ENCODE results near the gene BTBD9. TPM values are rescaled to one million over a fixed set of nuclear protein-coding genes. Genes with fewer than 3 reads are reported as not detected.

BTBD9 gene
- total RNA-seq, 1 donor from 2014 or later = 10.3 TPM

DNA sequence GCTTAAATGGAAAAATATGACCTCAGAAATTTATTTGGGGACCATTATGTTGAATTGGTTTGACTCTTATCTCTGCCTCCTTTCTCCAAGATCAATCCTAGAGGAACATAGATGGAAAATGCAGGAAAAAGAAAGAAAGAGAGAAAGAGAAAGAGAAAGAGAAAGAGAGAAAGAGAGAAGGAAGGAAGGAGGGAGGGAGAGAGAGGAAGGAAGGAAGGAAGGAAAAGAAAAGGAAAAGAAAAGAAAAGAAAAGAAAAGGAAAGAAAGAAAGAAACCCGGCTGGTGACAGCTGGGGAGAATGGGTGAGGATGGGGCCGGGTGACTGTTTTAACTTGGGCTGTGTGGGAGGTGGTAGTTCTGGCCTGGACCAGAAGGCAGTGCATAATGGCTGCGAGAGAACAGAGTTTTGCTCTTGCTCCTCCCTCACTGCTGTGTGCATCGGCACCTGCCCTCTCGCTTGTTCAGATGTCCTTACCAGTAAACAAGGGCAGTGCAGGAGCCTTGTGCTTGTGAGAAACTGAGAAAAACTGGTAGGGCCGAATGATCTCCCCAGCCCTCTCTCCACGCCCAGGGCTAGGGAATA lies 38.5 kb upstream of the BTBD9 start:
- no peak for DNase-seq (ENCODE audit: low spot score)
- Mint-ChIP-seq H3K27me3 (ENCODE audit: unreplicated experiment) (peaks cover 3% of the 10 kb centered on the region), H3K36me3 (ENCODE audit: low read depth, unreplicated experiment) (peaks cover 46% of the 10 kb centered on the region), H3K4me1 (ENCODE audit: unreplicated experiment) (peaks cover 13% of the 10 kb centered on the region), H3K27ac (ENCODE audit: unreplicated experiment) (no peak overlapping the region), H3K9me3 (ENCODE audit: unreplicated experiment) (no peaks in the 10 kb centered on the region), H3K4me3 (ENCODE audit: unreplicated experiment) (no peak overlapping the region)
- TF ChIP-seq, protein P1, sequence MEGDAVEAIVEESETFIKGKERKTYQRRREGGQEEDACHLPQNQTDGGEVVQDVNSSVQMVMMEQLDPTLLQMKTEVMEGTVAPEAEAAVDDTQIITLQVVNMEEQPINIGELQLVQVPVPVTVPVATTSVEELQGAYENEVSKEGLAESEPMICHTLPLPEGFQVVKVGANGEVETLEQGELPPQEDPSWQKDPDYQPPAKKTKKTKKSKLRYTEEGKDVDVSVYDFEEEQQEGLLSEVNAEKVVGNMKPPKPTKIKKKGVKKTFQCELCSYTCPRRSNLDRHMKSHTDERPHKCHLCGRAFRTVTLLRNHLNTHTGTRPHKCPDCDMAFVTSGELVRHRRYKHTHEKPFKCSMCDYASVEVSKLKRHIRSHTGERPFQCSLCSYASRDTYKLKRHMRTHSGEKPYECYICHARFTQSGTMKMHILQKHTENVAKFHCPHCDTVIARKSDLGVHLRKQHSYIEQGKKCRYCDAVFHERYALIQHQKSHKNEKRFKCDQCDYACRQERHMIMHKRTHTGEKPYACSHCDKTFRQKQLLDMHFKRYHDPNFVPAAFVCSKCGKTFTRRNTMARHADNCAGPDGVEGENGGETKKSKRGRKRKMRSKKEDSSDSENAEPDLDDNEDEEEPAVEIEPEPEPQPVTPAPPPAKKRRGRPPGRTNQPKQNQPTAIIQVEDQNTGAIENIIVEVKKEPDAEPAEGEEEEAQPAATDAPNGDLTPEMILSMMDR (IDR thresholded peaks at IDR 0.05; ENCODE audit: unreplicated experiment) = no peak

- no peak overlapping the region for H3K4me3 Mint-ChIP-seq (ENCODE audit: unreplicated experiment)
- no peaks in the 10 kb centered on the region for H3K9me3 Mint-ChIP-seq (ENCODE audit: unreplicated experiment)
- peaks cover 16% of the 10 kb centered on the region for H3K4me1 Mint-ChIP-seq (ENCODE audit: unreplicated experiment)
- DNase-seq (ENCODE audit: low spot score) = no peak
- peaks cover 40% of the 10 kb centered on the region for H3K36me3 Mint-ChIP-seq (ENCODE audit: low read depth, unreplicated experiment)
- TF ChIP-seq, protein P1 (IDR thresholded peaks at IDR 0.05; ENCODE audit: unreplicated experiment) = no peak
- H3K27me3 Mint-ChIP-seq (ENCODE audit: unreplicated experiment) = peaks cover 3% of the 10 kb centered on the region
- H3K27ac Mint-ChIP-seq (ENCODE audit: unreplicated experiment) = no peak overlapping the region
These were observed 37.3 kb upstream of the BTBD9 start for GRCh38 chr6:38676974-38677544.

DNA sequence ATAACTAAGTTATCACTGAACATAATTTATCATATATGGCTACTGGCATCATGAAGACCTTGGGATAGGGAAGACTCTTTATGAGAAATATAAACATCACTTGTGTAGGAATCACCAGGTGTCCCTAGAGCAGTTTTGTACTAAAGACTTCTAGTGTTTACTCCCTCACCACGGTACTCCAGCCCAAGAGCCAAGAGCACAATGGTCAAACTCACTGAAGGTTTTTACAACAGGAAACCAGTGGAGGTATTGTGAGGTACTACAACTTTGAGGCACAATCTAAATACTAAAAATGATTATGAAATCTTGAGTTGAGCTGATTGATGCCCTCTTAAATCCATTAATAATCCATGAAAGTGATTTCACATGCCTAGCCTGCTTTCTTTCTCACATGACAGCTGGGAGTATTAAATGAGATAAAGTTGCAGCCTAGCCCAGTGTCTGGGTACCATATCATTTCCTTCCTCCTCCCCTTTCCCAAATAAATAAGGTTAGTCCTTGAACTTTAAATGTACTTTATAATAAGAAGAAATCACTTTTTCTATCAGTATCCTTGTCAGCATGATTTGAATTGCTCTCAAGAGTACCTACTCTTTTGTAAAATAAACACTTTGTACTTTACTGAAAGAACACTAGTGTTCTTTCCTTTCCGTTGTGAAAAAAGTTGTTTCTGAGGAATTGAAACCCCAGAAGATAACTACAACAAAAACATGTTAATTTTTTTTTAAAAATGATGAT lies 36.7 kb upstream of the BTBD9 start:
- no peak for DNase-seq (ENCODE audit: low spot score)
- Mint-ChIP-seq H3K27ac (ENCODE audit: unreplicated experiment) (no peak overlapping the region), H3K4me3 (ENCODE audit: unreplicated experiment) (no peak overlapping the region), H3K4me1 (ENCODE audit: unreplicated experiment) (peaks cover 16% of the 10 kb centered on the region), H3K27me3 (ENCODE audit: unreplicated experiment) (peaks cover 3% of the 10 kb centered on the region), H3K9me3 (ENCODE audit: unreplicated experiment) (no peaks in the 10 kb centered on the region), H3K36me3 (ENCODE audit: low read depth, unreplicated experiment) (peaks cover 40% of the 10 kb centered on the region)
- TF ChIP-seq, protein P1 (IDR thresholded peaks at IDR 0.05; ENCODE audit: unreplicated experiment) = no peak

- DNase-seq (ENCODE audit: low spot score) = no peak
- no peak overlapping the region for H3K4me3 Mint-ChIP-seq (ENCODE audit: unreplicated experiment)
- TF ChIP-seq, protein P1 (IDR thresholded peaks at IDR 0.05; ENCODE audit: unreplicated experiment) = no peak
- H3K4me1 Mint-ChIP-seq (ENCODE audit: unreplicated experiment) = peaks cover 13% of the 10 kb centered on the region
- H3K36me3 Mint-ChIP-seq (ENCODE audit: low read depth, unreplicated experiment) = peaks cover 38% of the 10 kb centered on the region
- H3K27me3 Mint-ChIP-seq (ENCODE audit: unreplicated experiment) = peaks cover 3% of the 10 kb centered on the region
- H3K27ac Mint-ChIP-seq (ENCODE audit: unreplicated experiment) = peak overlapping the region; percentile 61
- no peaks in the 10 kb centered on the region for H3K9me3 Mint-ChIP-seq (ENCODE audit: unreplicated experiment)
These were observed 33.9 kb upstream of the BTBD9 start for GRCh38 chr6:38673397-38674165.

All from endothelial cell (in vitro differentiated cells).